ENCODE data around the gene ZNF653.
"Not testable (repeated sequence)": the region's sequence is repeated elsewhere in the genome, so short reads cannot be mapped to it uniquely, and the experiment has no call there.

Gene ZNF653

GRCh38 chr19:11480715-11481533 is 24.7 kb downstream of the ZNF653 start, which contains the start of gene ELAVL3:
TSS of gene ELAVL3 (minus strand) at chr19:11481046. CDS start at chr19:11480608, 438 bp downstream.
- no peak for DNase-seq

GRCh38 chr19:11479898-11480714 is 25.5 kb downstream of the ZNF653 start:
- DNase-seq, result no peak

- DNase-seq, result no peak
These were observed 26.3 kb downstream of the ZNF653 start for GRCh38 chr19:11479090-11479897.

- no peak for DNase-seq
These were observed 27.2 kb downstream of the ZNF653 start for GRCh38 chr19:11478167-11479089.

- no peak for DNase-seq
These were observed 29.8 kb downstream of the ZNF653 start for GRCh38 chr19:11475861-11476260.

GRCh38 chr19:11475343-11475742 is 30.3 kb downstream of the ZNF653 start:
- DNase-seq, result not testable (repeated sequence)

- no peak for DNase-seq
These were observed 31.9 kb downstream of the ZNF653 start for GRCh38 chr19:11473725-11474124.

- not testable (repeated sequence) for DNase-seq
These were observed 37.3 kb downstream of the ZNF653 start for GRCh38 chr19:11468266-11468845.

- DNase-seq, result no peak
These were observed 40.0 kb downstream of the ZNF653 start for GRCh38 chr19:11465600-11465999.

- no peak for DNase-seq
These were observed 41.0 kb downstream of the ZNF653 start for GRCh38 chr19:11464333-11465265.

GRCh38 chr19:11463391-11463790 is 42.2 kb downstream of the ZNF653 start:
- no peak for DNase-seq

- no peak for DNase-seq
These were observed 44.2 kb downstream of the ZNF653 start for GRCh38 chr19:11461453-11461852.

GRCh38 chr19:11460207-11460606 is 45.4 kb downstream of the ZNF653 start:
- no peak for DNase-seq

GRCh38 chr19:11458912-11459311 is 46.7 kb downstream of the ZNF653 start:
- DNase-seq, result not testable (repeated sequence)

- DNase-seq, result no peak
These were observed 47.3 kb downstream of the ZNF653 start for GRCh38 chr19:11458236-11458900.

GRCh38 chr19:11457831-11458230 is 47.8 kb downstream of the ZNF653 start:
- DNase-seq, result no peak

GRCh38 chr19:11457115-11457514 is 48.5 kb downstream of the ZNF653 start:
- DNase-seq, result no peak

GRCh38 chr19:11456659-11457058 is 49.0 kb downstream of the ZNF653 start:
- no peak for DNase-seq

GRCh38 chr19:11455233-11455554 is 50.4 kb downstream of the ZNF653 start:
- not testable (repeated sequence) for DNase-seq

Data from activated CD4-positive, CD25-positive, alpha-beta regulatory T cell (primary cell).